Parathyroid adenoma (tissue), 2 donors: ENCODE results near the gene ANKRD7.

Source experiments
- H2AFZ ChIP-seq: fragments of 300-600 bp; sonication (generic); one replicate; pipeline ENCODE4 v1.7.0; 2017; ENCODE audit warnings: antibody characterized with exemption, mild to moderate bottlenecking
- H3K27ac ChIP-seq: fragments of 300-600 bp; sonication (generic); one replicate; pipeline ENCODE4 v1.7.0; 2017
- H3K27me3 ChIP-seq: fragments of 300-600 bp; sonication (generic); one replicate; pipeline ENCODE4 v1.7.0; 2017; ENCODE audit warnings: low read length; ENCODE audit not compliant: control insufficient read depth, insufficient read depth
- H3K36me3 ChIP-seq: fragments of 300-600 bp; sonication (generic); one replicate; pipeline ENCODE4 v1.7.0; 2017; ENCODE audit warnings: low read length; ENCODE audit not compliant: control insufficient read depth, insufficient read depth
- H3K4me1 ChIP-seq: fragments of 300-600 bp; sonication (generic); one replicate; pipeline ENCODE4 v1.7.0; 2017; ENCODE audit warnings: control low read depth
- H3K4me2 ChIP-seq: fragments of 300-600 bp; sonication (generic); one replicate; pipeline ENCODE4 v1.7.0; 2017; ENCODE audit warnings: low read length
- H3K4me3 ChIP-seq: fragments of 300-600 bp; sonication (generic); one replicate; pipeline ENCODE4 v1.7.0; 2017; ENCODE audit warnings: low read depth, low read length
- H3K79me2 ChIP-seq: fragments of 300-600 bp; sonication (generic); one replicate; pipeline ENCODE4 v1.7.0; 2017; ENCODE audit warnings: control low read depth
- H3K9ac ChIP-seq: fragments of 300-600 bp; sonication (generic); one replicate; pipeline ENCODE4 v1.7.0; 2017; ENCODE audit warnings: mild to moderate bottlenecking
- H3K9me3 ChIP-seq: fragments of 300-600 bp; sonication (generic); one replicate; pipeline ENCODE4 v1.7.0; 2017; ENCODE audit warnings: low read length; ENCODE audit not compliant: control insufficient read depth
- CTCF ChIP-seq: fragments of 300-600 bp; sonication (generic); IDR thresholded peaks from one replicate; pipeline ENCODE4 v1.7.0; 2017; ENCODE audit warnings: antibody characterized with exemption, mild to moderate bottlenecking
- donor health status: primary hyperparathyroidism.

The ANKRD7 gene

GRCh38 chr7:118288098-118288497, 63.6 kb downstream of the ANKRD7 start:
- H3K79me2 ChIP-seq, result no peaks in the 10 kb centered on the region
- no peak for TF ChIP-seq CTCF
- H3K36me3 ChIP-seq, result no peaks in the 10 kb centered on the region
- H3K4me2 ChIP-seq, result no peak overlapping the region
- no peak overlapping the region for H3K27ac ChIP-seq
- H3K9ac ChIP-seq, result no peak overlapping the region
- no peaks in the 10 kb centered on the region for H3K27me3 ChIP-seq
- no peaks in the 10 kb centered on the region for H3K4me1 ChIP-seq
- no peaks in the 10 kb centered on the region for H3K9me3 ChIP-seq
- H3K4me3 ChIP-seq, result no peak overlapping the region
- no peak overlapping the region for H2AFZ ChIP-seq

DNA sequence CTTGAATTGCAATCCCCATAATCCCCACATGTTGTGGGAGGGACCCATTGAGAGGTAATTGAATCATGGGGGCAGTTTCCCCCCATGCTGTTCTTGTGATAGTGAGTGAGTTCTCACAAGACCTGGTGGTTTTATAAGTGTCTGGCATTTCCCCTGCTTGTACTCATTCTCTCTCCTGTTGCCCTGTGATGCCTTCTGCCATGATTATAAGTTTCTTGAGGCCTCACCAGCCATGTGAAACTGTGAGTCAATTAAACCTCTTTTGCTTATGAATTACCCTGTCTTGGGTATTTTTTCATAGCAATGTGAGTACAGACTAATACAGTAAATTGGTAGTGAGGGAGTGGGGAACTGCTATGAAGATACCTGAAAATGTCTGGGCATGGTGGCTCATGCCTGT, 65.0 kb downstream of the ANKRD7 start:
- Histone ChIP-seq H3K4me1 (no peaks in the 10 kb centered on the region), H3K36me3 (no peaks in the 10 kb centered on the region), H2AFZ (no peak overlapping the region), H3K9me3 (no peaks in the 10 kb centered on the region), H3K27ac (no peak overlapping the region), H3K4me3 (no peak overlapping the region), H3K4me2 (no peak overlapping the region), H3K27me3 (no peaks in the 10 kb centered on the region), H3K9ac (no peak overlapping the region), H3K79me2 (no peaks in the 10 kb centered on the region)
- TF ChIP-seq CTCF, result no peak
